ENCODE data around the gene FAM20C. TPM values are rescaled to one million over a fixed set of nuclear protein-coding genes. Genes with fewer than 3 reads are reported as not detected.

The FAM20C gene
- total and polyA plus RNA-seq, 7 experiments from 2014 or later = 0.22 to 27.0 (median 4.6) TPM; not detected in 2

- POLR2A ChIA-PET = no interaction called here
- no peaks in the 10 kb centered on the region for H3K27me3 ChIP-seq (ENCODE audit: control insufficient read depth in 2 of 2, insufficient read depth in 2 of 2, low read length in 2 of 2)
These were observed 117.3 kb downstream of the FAM20C start for GRCh38 chr7:309586-310228.

More at GRCh38 chr7:309586-310228, 117.3 kb downstream of the FAM20C start:
- no peaks in the 10 kb centered on the region for H3K4me1 ChIP-seq (ENCODE audit: control insufficient read depth in 2 of 2, insufficient read depth in 2 of 2, low read length in 2 of 2)
- no peak overlapping the region for H3K4me3 ChIP-seq (ENCODE audit: low read length)
- no peaks in the 10 kb centered on the region for H3K36me3 Mint-ChIP-seq
- no peak overlapping the region for H3K27ac Mint-ChIP-seq
- H3K4me1 Mint-ChIP-seq = peaks cover 0 to 3% (median 0%) of the 10 kb centered on the region in 7 donors
- intact Hi-C loops (cut with micrococcal nuclease) = no loop called here
- H3K9me3 Mint-ChIP-seq = peaks cover 0 to 6% (median under 1%) of the 10 kb centered on the region in 11 donors
- ATAC-seq (no peak), DNase-seq (no peak)
- peaks cover 9 to 26% (median 24%) of the 10 kb centered on the region in 5 donors for H3K27me3 Mint-ChIP-seq
- no peaks in the 10 kb centered on the region for H3K9me3 ChIP-seq (ENCODE audit: control insufficient read depth in 2 of 3, low read length in 3 of 3)
- no peak overlapping the region for H3K4me3 Mint-ChIP-seq
- H3K36me3 ChIP-seq (ENCODE audit: control insufficient read depth in 2 of 3, insufficient read depth in 3 of 3, low read length in 3 of 3) = no peaks in the 10 kb centered on the region
- no peak overlapping the region for H3K27ac ChIP-seq (ENCODE audit: low read depth, low read length)
- CTCF ChIA-PET = no interaction called here

Other genes with a start within 250 kb of the FAM20C start
- not detected for gene FOXL3, start 97.6 kb downstream of the FAM20C start, total RNA-seq
- not detected for gene FOXL3, start 97.6 kb downstream of the FAM20C start, polyA plus RNA-seq